SU-DHL-6 (cell line): ENCODE measurements around the gene SLC22A4.

Experiments
- H2AFZ ChIP-seq: fragments of 200-600 bp; sonication (generic); 2 replicates; pipeline ENCODE4 v1.6.1; 2014; ENCODE audit warnings: low read depth, mild to moderate bottlenecking, moderate library complexity, mixed read lengths, antibody characterized with exemption, low read length; ENCODE audit not compliant: severe bottlenecking
- H3F3A ChIP-seq: fragments of 200-600 bp; shearing (Covaris generic); 2 replicates; pipeline ENCODE4 v1.6.0; 2016; ENCODE audit warnings: antibody characterized with exemption, mild to moderate bottlenecking; ENCODE audit not compliant: insufficient read depth
- H3K27ac ChIP-seq: fragments of 200-600 bp; sonication (generic); 2 replicates; pipeline ENCODE4 v1.5.1; 2016; ENCODE audit warnings: low read depth, mild to moderate bottlenecking, low read length, moderate library complexity, mixed read lengths
- H3K27me3 ChIP-seq: fragments of 200-600 bp; sonication (generic), shearing (Covaris generic); 2 replicates; pipeline ENCODE4 v1.6.0; 2014; ENCODE audit warnings: mild to moderate bottlenecking, low read length
- H3K36me3 ChIP-seq: fragments of 200-600 bp; sonication (generic); 2 replicates; pipeline ENCODE4 v1.6.1; 2014; ENCODE audit warnings: mild to moderate bottlenecking, low read length, mixed read lengths
- H3K4me2 ChIP-seq: fragments of 300-600, 200-600 bp; shearing (Covaris generic), sonication (generic); 2 replicates; pipeline ENCODE4 v1.6.0; 2014; ENCODE audit warnings: low read length, low read depth, mild to moderate bottlenecking; ENCODE audit not compliant: poor library complexity, severe bottlenecking
- H3K4me3 ChIP-seq: fragments of 200-600 bp; sonication (generic); 2 replicates; pipeline ENCODE4 v1.5.1; 2014; ENCODE audit warnings: antibody characterized with exemption, low read length, mild to moderate bottlenecking, mixed read lengths; ENCODE audit not compliant: insufficient read depth, poor library complexity, severe bottlenecking
- H3K79me2 ChIP-seq: fragments of 200-600 bp; sonication (generic); 2 replicates; pipeline ENCODE4 v1.6.1; 2014; ENCODE audit warnings: mild to moderate bottlenecking, low read length, moderate library complexity; ENCODE audit not compliant: insufficient read depth
- H3K9ac ChIP-seq: fragments of 200-600 bp; sonication (generic); 2 replicates; pipeline ENCODE4 v1.7.0; 2014; ENCODE audit warnings: mild to moderate bottlenecking, low read length
- H3K9me2 ChIP-seq: fragments of 200-600 bp; sonication (generic); replicated peaks from 2 replicates; pipeline ENCODE4 v1.6.1; 2014; ENCODE audit warnings: low read length; ENCODE audit not compliant: insufficient read depth
- H3K9me3 ChIP-seq: fragments of 200-600 bp; sonication (generic); 2 replicates; pipeline ENCODE4 v1.6.1; 2014; ENCODE audit warnings: low read length, mixed read lengths; ENCODE audit not compliant: insufficient read depth
- H4K20me1 ChIP-seq: fragments of 200-600 bp; sonication (generic); 2 replicates; pipeline ENCODE4 v1.6.1; 2014; ENCODE audit warnings: low read depth, mild to moderate bottlenecking, antibody characterized with exemption, low read length, moderate library complexity, mixed read lengths
- EZH2phosphoT487 ChIP-seq: fragments of 200-600 bp; sonication (generic), shearing (Covaris generic); conservative IDR thresholded peaks from 2 replicates; pipeline ENCODE4 v1.6.1; 2018; ENCODE audit warnings: mild to moderate bottlenecking, antibody characterized with exemption, low read length, moderate library complexity, mixed read lengths
- TF ChIP-seq, protein P1 (sequence below): fragments of 200-600 bp; sonication (generic); IDR thresholded peaks from one replicate; pipeline ENCODE4 v1.5.1; 2017; ENCODE audit warnings: antibody characterized with exemption, mild to moderate bottlenecking, low read length, moderate library complexity; ENCODE audit not compliant: insufficient read depth, poor library complexity, severe bottlenecking

The SLC22A4 gene

DNA sequence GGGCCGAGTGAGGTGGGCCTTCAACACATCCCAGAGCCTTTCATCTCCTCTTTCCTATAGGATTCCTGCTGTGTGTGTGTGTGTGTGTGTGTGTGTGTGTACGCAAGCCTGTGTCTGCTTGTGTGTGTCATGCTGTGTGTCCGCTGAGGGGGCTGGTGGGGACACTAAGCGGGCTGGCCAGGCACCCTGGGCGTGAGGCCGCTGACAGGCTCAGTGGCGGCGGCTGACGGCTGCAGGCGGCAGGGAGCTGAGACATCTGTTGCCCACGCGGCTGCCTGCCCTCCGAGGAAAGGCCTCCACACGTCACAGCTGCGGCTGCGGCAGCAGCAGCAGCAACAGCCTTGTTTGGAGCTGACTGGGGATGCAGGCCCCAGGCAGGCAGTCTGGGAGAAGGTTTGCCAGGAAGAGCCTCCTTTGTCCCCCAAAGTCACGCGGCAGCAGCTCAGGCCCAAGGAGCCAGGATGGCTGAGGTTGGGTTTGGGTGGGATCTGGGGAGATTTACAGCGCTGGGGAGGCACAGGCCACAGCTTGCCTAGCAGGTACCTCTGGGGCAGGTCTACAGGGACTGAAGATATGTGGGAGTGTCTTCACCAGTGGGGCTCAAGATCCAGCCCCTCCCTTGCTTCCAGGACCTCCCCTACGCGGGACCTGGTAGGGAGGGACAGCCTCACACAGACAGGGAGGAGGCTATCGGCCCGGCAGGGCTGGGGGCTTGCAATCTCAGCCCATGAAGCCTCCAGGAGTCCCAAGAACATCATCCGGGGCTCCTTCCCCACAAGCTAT is 34.9 kb upstream of the SLC22A4 start:
- Histone ChIP-seq H3K4me3 (no peak overlapping the region), H3K9me2 (no peaks in the 10 kb centered on the region), H3K27me3 (no peaks in the 10 kb centered on the region), H3K9ac (no peak overlapping the region), H3K36me3 (no peaks in the 10 kb centered on the region), H3K79me2 (no peaks in the 10 kb centered on the region), H3F3A (no peaks in the 10 kb centered on the region), H3K27ac (no peak overlapping the region), H3K9me3 (no peaks in the 10 kb centered on the region), H4K20me1 (no peaks in the 10 kb centered on the region), H2AFZ (no peak overlapping the region), H3K4me2 (no peak overlapping the region)
- no peak for TF ChIP-seq EZH2phosphoT487
- TF ChIP-seq, protein P1, sequence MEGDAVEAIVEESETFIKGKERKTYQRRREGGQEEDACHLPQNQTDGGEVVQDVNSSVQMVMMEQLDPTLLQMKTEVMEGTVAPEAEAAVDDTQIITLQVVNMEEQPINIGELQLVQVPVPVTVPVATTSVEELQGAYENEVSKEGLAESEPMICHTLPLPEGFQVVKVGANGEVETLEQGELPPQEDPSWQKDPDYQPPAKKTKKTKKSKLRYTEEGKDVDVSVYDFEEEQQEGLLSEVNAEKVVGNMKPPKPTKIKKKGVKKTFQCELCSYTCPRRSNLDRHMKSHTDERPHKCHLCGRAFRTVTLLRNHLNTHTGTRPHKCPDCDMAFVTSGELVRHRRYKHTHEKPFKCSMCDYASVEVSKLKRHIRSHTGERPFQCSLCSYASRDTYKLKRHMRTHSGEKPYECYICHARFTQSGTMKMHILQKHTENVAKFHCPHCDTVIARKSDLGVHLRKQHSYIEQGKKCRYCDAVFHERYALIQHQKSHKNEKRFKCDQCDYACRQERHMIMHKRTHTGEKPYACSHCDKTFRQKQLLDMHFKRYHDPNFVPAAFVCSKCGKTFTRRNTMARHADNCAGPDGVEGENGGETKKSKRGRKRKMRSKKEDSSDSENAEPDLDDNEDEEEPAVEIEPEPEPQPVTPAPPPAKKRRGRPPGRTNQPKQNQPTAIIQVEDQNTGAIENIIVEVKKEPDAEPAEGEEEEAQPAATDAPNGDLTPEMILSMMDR, result no peak

DNA sequence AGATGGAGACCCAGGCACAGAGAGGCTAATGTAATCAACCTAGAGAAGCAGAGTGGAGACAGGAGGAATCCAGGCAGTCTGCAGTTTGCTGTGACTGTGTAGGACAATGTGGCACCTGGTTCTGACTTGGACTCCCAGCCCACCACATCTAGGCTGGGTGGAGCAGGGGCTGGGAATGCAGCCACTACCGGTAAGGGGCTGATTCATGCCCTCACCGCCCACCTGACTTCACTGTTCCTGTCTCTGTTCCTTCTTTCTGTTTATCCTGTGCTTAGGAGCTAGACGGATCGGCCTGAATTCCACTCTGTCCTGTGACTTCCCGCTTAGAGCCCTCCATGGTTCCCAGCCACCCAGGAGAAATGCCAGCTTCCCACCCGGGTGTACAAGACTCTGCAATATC is 34.1 kb upstream of the SLC22A4 start:
- no peak for TF ChIP-seq EZH2phosphoT487
- TF ChIP-seq, protein P1, result no peak
- Histone ChIP-seq H3K4me3 (no peak overlapping the region), H3K27ac (no peak overlapping the region), H3F3A (no peaks in the 10 kb centered on the region), H3K9ac (no peak overlapping the region), H3K9me2 (no peaks in the 10 kb centered on the region), H3K4me2 (no peak overlapping the region), H2AFZ (no peak overlapping the region), H3K79me2 (no peaks in the 10 kb centered on the region), H4K20me1 (no peaks in the 10 kb centered on the region), H3K36me3 (no peaks in the 10 kb centered on the region), H3K27me3 (no peaks in the 10 kb centered on the region), H3K9me3 (no peaks in the 10 kb centered on the region)

DNA sequence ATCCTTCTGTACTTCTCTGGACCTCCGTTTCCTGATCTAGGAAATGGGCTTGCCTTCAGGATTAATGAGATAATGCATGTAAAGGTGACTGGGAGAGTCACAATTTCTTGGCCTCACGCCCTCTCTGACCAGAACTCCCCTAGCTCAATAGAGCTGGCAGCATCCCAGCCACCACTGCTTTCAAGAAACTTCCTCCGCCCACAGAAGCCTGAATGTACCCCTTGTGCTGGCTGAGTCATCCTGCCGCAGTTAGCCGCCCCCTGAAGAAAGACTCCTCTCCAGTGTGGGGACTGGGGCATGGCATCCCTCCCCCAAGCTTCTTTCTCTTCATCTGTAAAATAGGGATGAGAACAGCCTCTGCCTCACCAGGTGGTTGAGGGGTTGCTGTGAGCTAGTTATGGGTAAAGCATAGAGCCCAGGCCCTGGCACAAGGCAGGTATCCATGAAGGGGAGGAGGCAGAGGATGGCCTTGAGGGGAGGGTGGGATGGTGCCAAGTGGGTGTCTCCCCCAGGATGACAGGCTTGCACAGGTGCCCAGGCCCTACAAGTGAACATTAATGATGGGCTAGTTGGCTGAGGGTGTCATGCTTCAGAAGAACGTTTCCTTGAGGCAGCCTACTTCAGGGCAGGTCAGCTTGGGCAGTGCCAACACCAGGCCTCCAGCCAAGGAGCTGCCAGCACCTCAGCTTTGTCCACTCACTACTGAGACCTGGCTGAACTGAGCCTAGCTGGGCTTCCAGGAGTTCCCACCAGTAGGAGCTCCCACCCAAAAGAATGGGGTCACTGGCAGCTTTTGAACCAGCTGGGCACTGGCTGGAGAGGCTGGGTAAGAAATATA is 33.3 kb upstream of the SLC22A4 start:
- H3F3A ChIP-seq, result no peaks in the 10 kb centered on the region
- no peak overlapping the region for H2AFZ ChIP-seq
- no peaks in the 10 kb centered on the region for H3K27me3 ChIP-seq
- no peak for TF ChIP-seq EZH2phosphoT487
- TF ChIP-seq, protein P1, result no peak
- no peaks in the 10 kb centered on the region for H3K9me2 ChIP-seq
- H3K4me2 ChIP-seq, result no peak overlapping the region
- no peak overlapping the region for H3K4me3 ChIP-seq
- no peak overlapping the region for H3K9ac ChIP-seq
- H3K27ac ChIP-seq, result no peak overlapping the region
- H3K79me2 ChIP-seq, result no peaks in the 10 kb centered on the region
- H3K36me3 ChIP-seq, result no peaks in the 10 kb centered on the region
- H3K9me3 ChIP-seq, result no peaks in the 10 kb centered on the region
- no peaks in the 10 kb centered on the region for H4K20me1 ChIP-seq
